DND-41 (cell line): ENCODE measurements around the gene SIGLEC1.

ENCODE experiments used
- CTCF ChIP-seq: IDR thresholded peaks from 2 replicates; pipeline ENCODE4 v1.5.1; 2012; ENCODE audit warnings: borderline replicate concordance, low read length, moderate library complexity, mild to moderate bottlenecking; ENCODE audit not compliant: poor library complexity, severe bottlenecking; ENCODE audit errors: extremely low read depth
- EZH2 ChIP-seq: IDR thresholded peaks from 3 replicates; pipeline ENCODE4 v1.6.1; 2012; ENCODE audit warnings: borderline replicate concordance, low read depth, mild to moderate bottlenecking, moderate library complexity, low read length, inconsistent platforms; ENCODE audit not compliant: severe bottlenecking

GRCh38 chr20:3728876-3729275, 16.5 kb upstream of the SIGLEC1 start:
- no peak for TF ChIP-seq CTCF
- no peak for TF ChIP-seq EZH2
